Suprapubic skin (tissue), 4 donors: ENCODE measurements around the gene PRXL2C.

Experiments used
- CTCF ChIP-seq, 2 donors: fragments of 200-600 bp in 1 of 2; fragments of 450-650 bp in 1 of 2; sonication (generic) in 1 of 2; IDR thresholded peaks; one replicate each; pipeline ENCODE4 v1.5.1; 2016 to 2019; ENCODE audit warnings: antibody characterized with exemption in 2 of 2, mild to moderate bottlenecking in 1 of 2, moderate library complexity in 1 of 2
- EP300 ChIP-seq: sonication (generic); formaldehyde crosslinking; IDR thresholded peaks from one replicate; pipeline ENCODE4 v1.6.1; 2017; ENCODE audit warnings: antibody characterized with exemption
- POLR2A ChIP-seq, 2 donors: fragments of 450-650 bp; IDR thresholded peaks; one replicate each; pipeline ENCODE4 v1.6.1; 2017; ENCODE audit warnings: antibody characterized with exemption in 2 of 2, mild to moderate bottlenecking in 2 of 2, moderate library complexity in 2 of 2
- POLR2AphosphoS5 ChIP-seq, 3 donors: sonication (generic); formaldehyde crosslinking; IDR thresholded peaks; one replicate each; pipeline ENCODE4 v1.6.1; 2017; ENCODE audit warnings: antibody characterized with exemption in 3 of 3

GRCh38 chr9:96660692-96661248 lies 5.7 kb upstream of the PRXL2C start:
- TF ChIP-seq CTCF (IDR thresholded peaks at IDR 0.05): no peak
- TF ChIP-seq EP300: no peak
- TF ChIP-seq POLR2A (IDR thresholded peaks at IDR 0.05): no peak
- TF ChIP-seq POLR2AphosphoS5 (IDR thresholded peaks at IDR 0.05): no peak
